T-helper 2 cell treated with Interferon-gamma antibody and Interleukin-4, amounts not matched to agents 5 μg/mL and 100 μg/mL, for 36 hours (primary cell): ENCODE results near the gene KLC1.

Source experiments
- DNase-seq: peaks from one replicate; pipeline ENCODE4 v3.0.0; 2021; ENCODE audit warnings: low spot score
- H3K27ac Mint-ChIP-seq: one replicate; pipeline ENCODE4 v1.8.0; 2021; ENCODE audit warnings: mild to moderate bottlenecking, mixed read lengths
- H3K27me3 Mint-ChIP-seq: one replicate; pipeline ENCODE4 v1.8.0; 2021; ENCODE audit warnings: low read depth, mixed read lengths
- H3K36me3 Mint-ChIP-seq: one replicate; pipeline ENCODE4 v1.8.0; 2021; ENCODE audit warnings: low read depth, mixed read lengths
- H3K4me1 Mint-ChIP-seq: one replicate; pipeline ENCODE4 v1.8.0; 2021; ENCODE audit warnings: low read depth, mixed read lengths
- H3K4me3 Mint-ChIP-seq: one replicate; pipeline ENCODE4 v1.8.0; 2022; ENCODE audit warnings: mild to moderate bottlenecking, moderate library complexity, mixed read lengths
- H3K9me3 Mint-ChIP-seq: one replicate; pipeline ENCODE4 v1.8.0; 2021; ENCODE audit warnings: mixed read lengths

The KLC1 gene

DNA sequence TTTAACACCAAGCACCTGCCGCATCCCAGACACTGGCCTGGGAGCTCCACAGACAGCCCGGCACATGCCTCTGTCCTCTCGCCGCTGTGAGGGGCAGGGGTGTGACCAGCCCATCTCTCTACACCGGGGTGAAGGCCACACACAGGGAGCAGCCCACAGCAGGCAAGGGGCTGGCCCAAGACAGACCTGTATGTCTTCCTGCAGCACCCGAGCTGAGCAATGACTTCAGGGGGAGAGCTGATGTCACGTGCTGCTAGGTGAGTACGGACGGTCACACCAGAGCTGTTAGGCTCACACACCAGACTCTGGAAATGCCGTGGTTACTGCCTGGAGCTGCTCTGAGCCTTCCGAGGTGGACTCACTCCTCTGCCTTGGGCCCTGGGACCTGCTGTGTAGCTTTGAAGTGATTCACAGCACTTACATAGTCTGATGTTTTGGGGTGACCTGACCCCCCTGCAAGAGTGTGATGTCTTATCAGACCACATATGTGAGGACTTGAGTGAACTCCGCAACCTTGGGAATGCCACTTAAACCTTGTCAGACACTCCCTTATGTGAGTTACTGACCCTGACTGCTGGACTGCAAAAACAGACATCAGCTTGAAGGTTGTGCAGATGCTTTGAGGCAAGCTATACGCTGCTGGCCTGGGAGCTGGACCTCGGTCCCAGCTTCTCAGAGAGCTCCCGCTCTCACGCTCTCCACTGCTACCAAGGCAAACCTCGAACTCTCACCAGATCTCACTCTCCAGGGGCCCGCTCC is 84.5 kb downstream of the KLC1 start:
- Mint-ChIP-seq H3K9me3 (no peaks in the 10 kb centered on the region), H3K27me3 (peaks cover 2% of the 10 kb centered on the region), H3K4me3 (peak overlapping the region; percentile 92), H3K27ac (peak overlapping the region; percentile 71), H3K36me3 (peaks cover 18% of the 10 kb centered on the region), H3K4me1 (peaks cover 17% of the 10 kb centered on the region)
- no peak for DNase-seq

DNA sequence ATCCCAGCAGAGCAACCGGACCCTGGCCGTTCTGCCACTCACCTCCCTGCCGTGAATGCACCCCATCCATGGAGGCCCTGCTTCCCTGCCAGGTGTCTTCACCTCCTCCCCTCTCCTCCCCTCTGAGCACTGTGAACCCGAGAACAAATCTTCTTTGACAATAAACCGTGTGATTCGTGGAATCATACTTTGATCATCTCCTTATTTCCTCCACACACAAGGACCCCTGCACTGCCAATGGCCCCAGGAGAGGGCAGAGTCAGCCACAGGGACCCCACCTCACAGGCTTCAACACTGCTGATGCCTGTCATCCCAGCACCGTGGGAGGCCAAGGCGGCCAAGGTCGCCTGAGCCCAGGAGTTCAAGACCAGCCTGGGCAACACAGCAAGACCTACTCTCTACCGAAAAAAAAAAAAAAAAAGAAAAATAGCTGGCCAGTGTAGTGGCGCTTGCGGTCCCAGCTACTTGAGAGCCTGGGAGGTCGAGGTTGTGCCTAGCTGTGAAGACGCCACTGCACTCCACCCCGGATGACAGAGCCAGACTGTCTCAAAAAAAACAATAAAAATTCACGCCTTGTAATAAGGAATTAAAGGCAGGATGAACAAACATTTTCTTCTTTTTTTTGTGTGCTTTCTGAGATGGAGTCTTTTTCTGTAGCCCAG is 85.2 kb downstream of the KLC1 start:
- Mint-ChIP-seq H3K4me3 (peak overlapping the region; percentile 92), H3K27me3 (peaks cover 2% of the 10 kb centered on the region), H3K9me3 (no peaks in the 10 kb centered on the region), H3K36me3 (peaks cover 15% of the 10 kb centered on the region), H3K27ac (peak overlapping the region; percentile 82), H3K4me1 (peaks cover 20% of the 10 kb centered on the region)
- no peak for DNase-seq

DNA sequence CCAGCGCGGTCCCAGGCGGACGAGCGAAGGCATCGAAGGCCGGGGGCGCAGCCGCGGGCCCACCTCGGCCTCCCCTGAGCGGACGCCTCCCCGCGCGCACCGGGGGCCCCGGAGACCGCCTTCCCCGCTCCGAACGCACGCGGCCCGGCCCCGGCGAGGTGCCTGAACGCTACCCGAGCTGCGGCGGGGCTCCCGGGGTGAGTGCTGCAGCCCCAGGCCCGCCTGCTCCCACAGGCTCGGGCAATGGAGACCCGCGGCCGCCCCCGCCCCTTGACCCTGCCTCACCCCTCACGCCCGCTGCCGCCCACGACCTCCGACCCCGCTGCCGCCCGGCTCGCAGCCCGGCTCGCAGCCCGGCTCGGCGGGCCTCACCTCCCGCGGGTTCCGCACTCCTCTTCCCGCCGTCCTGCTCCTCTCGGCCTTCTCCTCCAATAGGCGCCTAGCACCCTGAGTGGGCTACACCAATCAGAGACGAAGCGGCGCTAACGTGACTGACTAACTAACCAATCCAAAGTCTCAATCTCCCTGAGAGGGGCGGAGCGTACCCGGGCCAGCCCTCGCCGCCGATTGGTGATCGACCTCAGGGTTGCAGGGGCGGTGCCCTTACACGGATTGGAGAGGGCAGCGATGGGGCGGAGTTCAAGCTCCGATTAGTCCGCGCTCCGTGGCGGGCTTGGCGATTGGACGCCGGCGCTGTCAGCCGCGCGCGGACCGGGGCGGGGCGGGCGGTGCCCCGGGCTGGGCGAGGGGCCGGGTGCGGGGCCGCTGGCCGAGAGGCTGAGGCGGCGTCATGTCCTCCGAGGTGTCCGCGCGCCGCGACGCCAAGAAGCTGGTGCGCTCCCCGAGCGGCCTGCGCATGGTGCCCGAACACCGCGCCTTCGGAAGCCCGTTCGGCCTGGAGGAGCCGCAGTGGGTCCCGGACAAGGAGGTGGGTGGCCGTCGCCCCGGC is 86.3 kb downstream of the KLC1 start, which contains the start of the genes XRCC3 and ZFYVE21:
XRCC3 (minus strand) TSS at position 400 of the 949 bp plus-strand sequence. CDS start 4,364 bp downstream, outside the sequence.
ZFYVE21 (plus strand) TSS at position 759 of the 949 bp plus-strand sequence; CDS start at position 791, 32 bp downstream.
- H3K4me3 Mint-ChIP-seq: peak within 1 kb of the TSS; percentile 92
- peaks cover 21% of the 10 kb centered on the region for H3K4me1 Mint-ChIP-seq
- peak within 1 kb of the TSS; percentile 95 for H3K27ac Mint-ChIP-seq

DNA sequence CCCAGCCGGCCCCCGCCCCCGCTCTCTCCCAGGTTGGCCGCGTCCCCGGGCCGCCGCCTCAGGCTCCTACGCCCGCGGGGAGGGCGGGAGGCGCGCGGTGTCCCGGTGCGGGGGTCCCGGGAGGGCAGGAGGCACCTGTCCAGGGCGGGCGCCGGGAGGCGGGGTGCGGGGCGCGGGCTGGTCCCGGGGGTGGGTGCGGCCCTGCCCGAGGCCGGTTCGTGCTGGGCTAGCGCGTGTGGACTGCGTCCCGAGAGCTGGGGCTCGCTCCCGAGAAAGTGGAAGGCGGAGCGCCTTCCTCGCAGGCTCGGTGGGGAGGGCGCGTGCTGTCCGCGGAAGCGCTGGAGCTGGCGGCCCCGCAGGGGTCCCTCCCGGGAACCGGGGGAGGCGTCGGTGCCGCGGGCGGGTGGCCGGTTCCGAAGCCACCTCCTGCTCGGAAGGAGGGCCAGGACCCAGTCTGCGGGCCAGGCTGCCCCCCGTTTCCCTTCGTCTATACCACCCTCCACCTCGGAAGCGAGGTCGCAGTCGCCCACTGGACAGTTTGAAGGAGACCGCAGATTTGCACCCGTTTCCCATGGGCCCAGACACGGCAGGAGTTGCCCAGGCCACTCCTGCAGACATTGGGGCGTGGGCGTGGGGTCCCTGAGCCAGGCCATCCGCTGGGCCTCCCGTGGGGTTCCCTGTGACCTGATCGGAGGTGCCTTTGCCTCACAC is 87.2 kb downstream of the KLC1 start:
- Mint-ChIP-seq H3K4me1 (peaks cover 21% of the 10 kb centered on the region), H3K4me3 (peak overlapping the region; percentile 71), H3K9me3 (no peaks in the 10 kb centered on the region), H3K27ac (peak overlapping the region; percentile 63), H3K27me3 (peaks cover 2% of the 10 kb centered on the region), H3K36me3 (peaks cover 9% of the 10 kb centered on the region)
- DNase-seq: no peak

More for the DNA sequence above, 86.3 kb downstream of the KLC1 start, which contains the start of the genes XRCC3 and ZFYVE21:
- DNase-seq: peak; percentile 100
- H3K9me3 Mint-ChIP-seq: no peaks in the 10 kb centered on the region
- H3K27me3 Mint-ChIP-seq: peaks cover 2% of the 10 kb centered on the region
- H3K36me3 Mint-ChIP-seq: peaks cover 15% of the 10 kb centered on the region

DNA sequence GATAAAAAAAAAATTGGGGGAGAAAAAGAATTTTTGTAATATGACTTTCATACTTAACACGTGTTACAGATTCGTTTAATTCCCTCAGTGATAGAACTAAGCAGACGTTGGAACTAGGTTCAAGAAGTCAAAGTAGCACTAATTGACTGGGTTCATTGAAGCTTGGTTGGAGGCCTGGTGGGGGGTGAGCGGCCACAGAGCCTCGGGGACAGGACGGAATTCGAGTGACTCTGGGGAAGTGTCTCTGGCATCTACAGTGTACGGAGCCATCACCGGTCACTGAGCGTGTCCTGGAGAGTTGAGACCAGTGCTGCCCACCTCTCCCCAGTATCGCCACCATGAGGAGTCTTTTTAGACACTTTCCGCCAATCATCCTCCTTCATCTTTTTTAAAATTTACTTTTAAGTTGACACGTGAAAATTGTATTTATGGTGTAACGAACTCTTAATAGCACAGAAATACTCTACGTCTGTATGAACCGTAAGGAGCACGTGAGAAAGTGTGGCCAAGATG is 87.9 kb downstream of the KLC1 start:
- no peak for DNase-seq
- H3K9me3 Mint-ChIP-seq: no peaks in the 10 kb centered on the region
- peaks cover 21% of the 10 kb centered on the region for H3K4me1 Mint-ChIP-seq
- peaks cover 9% of the 10 kb centered on the region for H3K36me3 Mint-ChIP-seq
- peaks cover 2% of the 10 kb centered on the region for H3K27me3 Mint-ChIP-seq
- H3K27ac Mint-ChIP-seq: no peak overlapping the region
- H3K4me3 Mint-ChIP-seq: peak overlapping the region; percentile 71

DNA sequence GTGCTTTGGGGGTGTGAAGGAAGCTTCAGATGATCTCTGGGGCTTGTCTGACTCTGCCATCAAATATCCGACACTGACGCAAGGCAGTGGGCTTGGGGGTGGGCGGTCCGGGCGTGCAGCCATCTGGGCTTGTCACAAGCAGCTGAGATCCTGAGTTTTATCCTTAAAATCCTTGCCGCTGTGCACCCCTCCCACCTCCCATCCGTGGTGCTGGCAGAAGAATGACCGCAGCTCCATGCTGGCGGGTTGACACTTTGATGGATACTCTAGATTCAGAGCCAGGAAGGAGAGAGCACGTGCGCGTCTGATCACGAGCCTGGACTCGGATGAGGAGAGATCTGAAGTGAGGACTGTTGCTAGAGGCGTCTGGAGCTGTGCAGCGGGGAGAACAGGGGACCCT is 89.6 kb downstream of the KLC1 start:
- Mint-ChIP-seq H3K4me1 (peaks cover 14% of the 10 kb centered on the region), H3K27ac (no peak overlapping the region), H3K36me3 (peaks cover 6% of the 10 kb centered on the region), H3K9me3 (no peaks in the 10 kb centered on the region), H3K4me3 (no peak overlapping the region), H3K27me3 (peaks cover 2% of the 10 kb centered on the region)
- DNase-seq: no peak

DNA sequence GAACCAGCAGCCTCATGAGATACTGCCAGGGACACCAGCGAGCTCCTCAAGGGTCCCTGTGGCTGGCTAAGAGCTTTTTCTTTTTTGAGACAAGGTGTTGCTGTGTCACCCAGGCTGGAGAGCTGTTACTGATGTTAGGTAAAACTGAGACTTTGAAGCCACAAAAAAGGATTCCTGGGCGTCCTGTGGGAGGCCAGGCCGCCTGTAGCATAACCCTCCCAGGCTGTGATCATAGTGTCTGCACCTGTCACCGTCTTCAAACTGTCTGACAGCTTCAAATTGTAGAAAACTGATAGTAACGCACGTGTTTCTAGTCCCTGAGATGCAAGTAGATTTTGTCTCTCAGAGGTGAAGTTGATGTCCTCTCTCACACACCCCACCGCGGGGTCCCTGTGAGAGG is 90.7 kb downstream of the KLC1 start:
- Mint-ChIP-seq H3K4me3 (no peak overlapping the region), H3K36me3 (peaks cover 2% of the 10 kb centered on the region), H3K4me1 (peaks cover 11% of the 10 kb centered on the region), H3K9me3 (no peaks in the 10 kb centered on the region), H3K27me3 (peaks cover 2% of the 10 kb centered on the region), H3K27ac (no peak overlapping the region)
- DNase-seq: no peak

DNA sequence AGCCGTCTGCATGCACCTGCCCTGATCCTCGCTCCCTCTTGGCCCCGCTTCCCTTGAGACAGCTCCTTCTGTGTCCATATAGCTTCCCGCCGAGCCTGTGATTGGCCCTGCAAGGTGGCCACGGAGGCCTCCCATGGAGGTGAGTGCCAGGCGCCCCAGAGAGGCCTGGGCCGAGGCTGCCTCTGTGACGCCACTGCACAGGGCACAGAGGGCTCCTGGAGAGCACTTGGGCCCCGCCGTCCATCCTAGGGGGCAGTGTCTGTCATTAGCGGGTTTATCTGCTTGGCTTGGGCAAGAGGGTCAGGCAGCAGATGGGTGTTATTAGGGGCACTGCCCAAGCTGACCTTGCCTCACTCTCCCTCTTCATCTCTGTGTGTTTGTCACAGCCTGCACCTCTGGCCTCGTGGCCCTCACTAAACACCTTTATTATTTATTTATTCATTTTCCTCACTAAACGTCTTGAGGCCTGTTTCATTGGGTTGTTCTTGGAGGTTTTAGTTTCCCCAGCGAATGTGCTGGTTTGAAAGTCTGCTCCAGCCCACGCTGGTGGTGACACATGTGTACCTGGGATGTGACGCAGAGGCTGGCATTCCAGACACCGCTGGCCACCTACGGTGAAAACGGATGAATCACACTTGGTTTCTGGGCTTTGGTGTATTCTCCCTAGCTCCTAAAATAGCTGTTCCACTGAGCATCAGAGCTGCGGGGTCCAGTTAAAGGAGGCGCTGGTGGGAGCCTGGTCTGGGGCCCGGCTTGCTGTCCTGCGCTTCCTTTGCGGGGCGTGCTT is 92.5 kb downstream of the KLC1 start:
- Mint-ChIP-seq H3K27ac (no peak overlapping the region), H3K9me3 (no peaks in the 10 kb centered on the region), H3K4me1 (peaks cover 11% of the 10 kb centered on the region), H3K36me3 (no peaks in the 10 kb centered on the region), H3K27me3 (no peaks in the 10 kb centered on the region), H3K4me3 (no peak overlapping the region)
- peak; percentile 30 for DNase-seq

DNA sequence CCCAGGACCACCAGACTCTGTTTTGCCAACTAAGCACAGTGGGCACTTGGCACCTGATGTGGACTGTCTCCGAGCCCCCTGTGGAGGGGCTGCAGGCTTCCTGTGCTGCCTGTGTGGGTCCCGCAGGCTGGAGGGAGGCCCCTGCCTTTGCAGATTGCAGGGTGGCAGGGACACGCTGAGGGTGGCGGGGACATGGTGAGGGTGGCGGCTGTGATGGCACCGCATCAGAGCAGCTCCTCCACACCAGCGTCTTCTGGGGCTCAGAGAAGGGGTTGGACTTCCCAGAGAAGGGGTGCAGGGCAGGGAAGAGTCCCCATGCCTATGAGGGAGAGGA is 94.7 kb downstream of the KLC1 start:
- no peaks in the 10 kb centered on the region for H3K36me3 Mint-ChIP-seq

DNA sequence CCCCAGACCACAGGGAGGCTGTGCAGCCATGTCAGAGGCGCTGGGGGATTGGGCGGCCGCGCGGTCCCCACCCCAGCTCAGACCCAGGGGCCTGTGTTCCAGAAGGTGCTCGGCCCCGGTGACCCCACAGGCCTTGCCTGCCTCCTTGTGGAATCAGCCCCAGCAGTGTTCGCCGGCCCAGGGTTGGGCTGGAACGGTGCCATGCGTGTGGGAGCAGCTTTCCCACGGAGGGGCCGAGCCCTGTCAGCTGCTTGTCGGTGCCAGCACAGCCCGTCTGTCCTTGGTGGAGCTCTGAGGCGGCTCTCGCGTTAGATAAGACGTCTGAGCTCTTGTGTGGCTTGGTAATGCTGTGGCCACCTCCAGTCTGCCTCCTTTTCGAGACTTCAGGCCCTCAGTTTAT is 95.1 kb downstream of the KLC1 start:
- Mint-ChIP-seq H3K9me3 (no peaks in the 10 kb centered on the region), H3K36me3 (no peaks in the 10 kb centered on the region), H3K27ac (no peak overlapping the region), H3K4me3 (no peak overlapping the region), H3K27me3 (no peaks in the 10 kb centered on the region), H3K4me1 (peaks cover 1% of the 10 kb centered on the region)
- DNase-seq: no peak

More for the DNA sequence above, 94.7 kb downstream of the KLC1 start:
- DNase-seq: no peak
- Mint-ChIP-seq H3K27ac (no peak overlapping the region), H3K9me3 (no peaks in the 10 kb centered on the region), H3K4me3 (no peak overlapping the region), H3K27me3 (no peaks in the 10 kb centered on the region), H3K4me1 (peaks cover 2% of the 10 kb centered on the region)

DNA sequence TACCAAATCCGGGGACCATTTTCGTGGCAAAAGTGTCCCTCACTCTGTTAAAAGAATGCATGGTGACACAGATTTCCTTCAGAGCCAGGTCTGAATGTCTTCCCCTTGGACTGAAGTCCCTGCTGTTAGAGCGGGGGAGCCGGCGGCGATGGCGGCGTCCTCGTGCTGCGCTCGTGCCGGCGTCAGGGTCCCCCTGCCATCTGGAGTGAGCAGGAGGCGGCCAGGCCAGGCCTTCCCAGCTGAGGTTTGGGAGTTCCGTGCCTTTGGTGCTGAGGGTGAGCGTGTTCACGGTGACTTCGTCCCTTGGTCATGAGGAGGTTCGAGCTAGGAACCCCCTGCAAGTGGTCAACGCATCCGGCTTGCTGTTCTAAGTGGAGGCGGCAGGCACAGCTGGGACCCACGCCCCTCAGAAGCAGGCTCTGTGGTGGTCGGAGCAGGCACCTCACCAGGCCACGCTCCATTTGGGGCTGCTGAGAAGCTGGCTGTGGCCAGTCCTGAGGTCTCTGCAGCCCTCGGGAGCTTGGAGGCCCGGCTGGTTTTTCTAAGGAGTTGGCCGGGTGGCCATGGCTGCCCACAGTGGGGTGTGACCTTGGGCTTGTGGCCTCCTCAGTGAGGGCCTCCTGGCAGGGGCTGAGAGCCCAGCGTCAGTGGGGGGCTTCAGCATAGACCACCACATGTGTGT is 96.1 kb downstream of the KLC1 start:
- no peak for DNase-seq
- peaks cover 2% of the 10 kb centered on the region for H3K36me3 Mint-ChIP-seq
- no peak overlapping the region for H3K27ac Mint-ChIP-seq

DNA sequence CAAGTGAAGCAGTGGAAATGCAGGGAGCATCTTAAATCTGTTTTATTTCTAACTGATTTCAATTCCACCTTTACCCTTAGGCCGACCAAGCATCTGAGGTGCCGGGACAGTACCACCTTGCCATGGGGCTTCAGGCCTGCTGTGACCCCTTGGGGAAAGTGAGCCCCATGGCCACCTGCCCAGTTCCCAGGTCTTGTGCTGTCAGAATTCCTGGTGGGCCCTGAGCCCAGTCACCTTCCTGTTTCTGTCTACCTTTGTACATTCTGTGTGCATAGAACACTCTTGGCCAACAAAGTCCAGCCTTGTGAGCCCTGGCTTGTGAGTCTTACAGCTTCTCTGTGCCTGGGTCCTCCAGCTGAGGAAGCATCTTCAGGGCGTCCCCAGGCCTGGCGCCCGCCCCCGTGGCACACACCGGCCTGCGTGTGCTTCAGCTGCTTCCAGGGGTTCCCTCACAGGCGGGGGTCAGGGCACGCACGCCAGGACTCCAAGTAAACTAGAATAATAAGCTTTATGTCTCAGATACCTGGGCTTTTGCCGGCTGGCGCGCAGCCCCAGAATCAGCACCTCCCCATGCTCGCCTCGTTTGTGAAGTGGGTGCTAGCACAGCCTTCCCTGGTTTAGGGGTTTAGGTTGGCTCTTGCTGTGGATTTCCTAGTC is 96.9 kb downstream of the KLC1 start:
- no peak for DNase-seq
- H3K9me3 Mint-ChIP-seq: no peaks in the 10 kb centered on the region

More for the DNA sequence above, 96.1 kb downstream of the KLC1 start:
- Mint-ChIP-seq H3K27me3 (no peaks in the 10 kb centered on the region), H3K4me1 (no peaks in the 10 kb centered on the region), H3K9me3 (no peaks in the 10 kb centered on the region), H3K4me3 (no peak overlapping the region)

More for the DNA sequence above, 96.9 kb downstream of the KLC1 start:
- H3K4me3 Mint-ChIP-seq: no peak overlapping the region
- no peaks in the 10 kb centered on the region for H3K27me3 Mint-ChIP-seq
- no peak overlapping the region for H3K27ac Mint-ChIP-seq
- no peaks in the 10 kb centered on the region for H3K4me1 Mint-ChIP-seq
- H3K36me3 Mint-ChIP-seq: peaks cover 2% of the 10 kb centered on the region
